Measurements from ENCODE around the gene RPL13.

GRCh38 chr16:89565256-89565505, 4.7 kb downstream of the RPL13 start:
- TF ChIP-seq CTCF (conservative IDR thresholded peaks at IDR 0.05; ENCODE audit: low read depth, low read length) = no peak
- TF ChIP-seq RCOR1 (IDR thresholded peaks at IDR 0.05; ENCODE audit: insufficient replicate concordance, low read length) = no peak
- no peak for TF ChIP-seq MXI1 (IDR thresholded peaks at IDR 0.05; ENCODE audit: borderline replicate concordance, low read depth, low read length)
- no peak for TF ChIP-seq SMC3 (IDR thresholded peaks at IDR 0.05; ENCODE audit: low read depth, low read length)
- TF ChIP-seq RAD21 (IDR thresholded peaks at IDR 0.05; ENCODE audit: low read length) = no peak
- TF ChIP-seq POLR2A (IDR thresholded peaks at IDR 0.05; ENCODE audit: low read depth, low read length) = no peak

All from IMR-90 (cell line).